A673 (cell line): ENCODE data around the gene VPS37B. TPM values are rescaled to one million over a fixed set of nuclear protein-coding genes. Genes with fewer than 3 reads are reported as not detected.

Source experiments
- BruUV-seq: library from RNA; stranded (reverse); fragments of 400-500 nt; replicated peaks from 2 replicates; lab custom pipeline; 2021; lab: Mats Ljungman, UMichigan
- CTCF ChIA-PET: fragments of 300-600 bp; sonication (Branson Sonifier 250); formaldehyde crosslinking; loops from one replicate; lab custom pipeline; 2022; ENCODE audit warnings: antibody characterized with exemption; lab: Charles Lee
- POLR2A ChIA-PET: fragments of 300-600 bp; sonication (Branson Sonifier 250); formaldehyde crosslinking; loops from one replicate; lab custom pipeline; 2022; ENCODE audit warnings: antibody characterized with exemption; ENCODE audit not compliant: low non-redundant PET; lab: Charles Lee
- DNase-seq: peaks from one replicate; pipeline ENCODE4 v3.0.0-alpha.2; 2015; ENCODE audit warnings: low spot score
- H3K27ac ChIP-seq: fragments of 200-600 bp; sonication (generic); 2 replicates; pipeline ENCODE4 v1.5.1; 2016; ENCODE audit warnings: mixed run types, low read depth, mild to moderate bottlenecking, mixed read lengths, antibody characterized with exemption, low read length; ENCODE audit not compliant: poor library complexity, severe bottlenecking
- H3K27me3 ChIP-seq: fragments of 200-600 bp; sonication (generic); replicated peaks from 2 replicates; pipeline ENCODE4 v1.6.1; 2017; ENCODE audit warnings: mixed run types, low read depth, mild to moderate bottlenecking, mixed read lengths, antibody characterized with exemption, low read length; ENCODE audit not compliant: insufficient read depth, poor library complexity
- H3K36me3 ChIP-seq: fragments of 200-600 bp; sonication (generic); 2 replicates; pipeline ENCODE4 v1.6.1; 2016; ENCODE audit warnings: mixed run types, mild to moderate bottlenecking, mixed read lengths, antibody characterized with exemption, low read length; ENCODE audit not compliant: insufficient read depth, poor library complexity, severe bottlenecking
- H3K4me1 ChIP-seq: fragments of 200-600 bp; sonication (generic); 2 replicates; pipeline ENCODE4 v1.6.1; 2017; ENCODE audit warnings: mixed run types, mild to moderate bottlenecking, mixed read lengths, antibody characterized with exemption, low read length; ENCODE audit not compliant: insufficient read depth, poor library complexity, severe bottlenecking
- H3K4me3 ChIP-seq: fragments of 200-600 bp; sonication (generic); 2 replicates; pipeline ENCODE4 v1.5.1; 2016; ENCODE audit warnings: low read depth, mixed run types, mild to moderate bottlenecking, mixed read lengths, low read length; ENCODE audit not compliant: poor library complexity, severe bottlenecking
- H3K9me3 ChIP-seq: fragments of 200-600 bp; sonication (generic); 2 replicates; pipeline ENCODE4 v1.6.1; 2016; ENCODE audit warnings: mixed run types, low read depth, mild to moderate bottlenecking, mixed read lengths, antibody characterized with exemption, low read length; ENCODE audit not compliant: poor library complexity, severe bottlenecking
- CTCF ChIP-seq: fragments of 300-800, 200-600 bp; sonication (generic); conservative IDR thresholded peaks from 2 replicates; pipeline ENCODE4 v1.5.1; 2017; ENCODE audit warnings: low read depth, mild to moderate bottlenecking, antibody characterized with exemption, low read length, moderate library complexity, mixed read lengths
- EZH2 ChIP-seq: fragments of 200-600 bp; sonication (generic); IDR thresholded peaks from 2 replicates; pipeline ENCODE4 v1.6.1; 2017; ENCODE audit warnings: borderline replicate concordance, low read depth, mild to moderate bottlenecking, mixed read lengths, antibody characterized with exemption, low read length; ENCODE audit not compliant: poor library complexity, severe bottlenecking
- intact Hi-C: fragments of 100-400 bp; cut with micrococcal nuclease; formaldehyde crosslinking; loops from one replicate; pipeline ENCODE4 v1.10.0; 2022; ENCODE audit not compliant: unreplicated experiment
- total RNA-seq: library from RNA; stranded (reverse); gene quantifications from 2 replicates; pipeline ENCODE4 v1.2.3, GENCODE V29; 2021

VPS37B gene
- total RNA-seq, 1 experiment from 2014 or later: 34.4 TPM

- POLR2A ChIA-PET: no interaction called here
- DNase-seq: no peak
- intact Hi-C loops: no loop called here
- no peak for TF ChIP-seq CTCF
- no peak for TF ChIP-seq EZH2
- Histone ChIP-seq H3K4me1 (no peaks in the 10 kb centered on the region), H3K27ac (no peak overlapping the region), H3K4me3 (no peak overlapping the region), H3K9me3 (no peaks in the 10 kb centered on the region), H3K27me3 (no peaks in the 10 kb centered on the region), H3K36me3 (no peaks in the 10 kb centered on the region)
- no TSS peak for BruUV-seq
- CTCF ChIA-PET: no interaction called here
Observed at GRCh38 chr12:122851820-122852219, 44.1 kb downstream of the VPS37B start.

- no TSS peak for BruUV-seq
- ChIA-PET POLR2A (no interaction called here), CTCF (no interaction called here)
- no peak for DNase-seq
- Histone ChIP-seq H3K27me3 (no peaks in the 10 kb centered on the region), H3K27ac (no peak overlapping the region), H3K9me3 (no peaks in the 10 kb centered on the region), H3K4me3 (no peak overlapping the region), H3K4me1 (no peaks in the 10 kb centered on the region), H3K36me3 (no peaks in the 10 kb centered on the region)
- intact Hi-C loops: no loop called here
- TF ChIP-seq EZH2 (no peak), CTCF (no peak)
Observed at GRCh38 chr12:122850695-122851350, 45.1 kb downstream of the VPS37B start.

GRCh38 chr12:122850048-122850445 lies 45.9 kb downstream of the VPS37B start:
- Histone ChIP-seq H3K27me3 (no peaks in the 10 kb centered on the region), H3K36me3 (no peaks in the 10 kb centered on the region), H3K27ac (no peak overlapping the region), H3K4me1 (no peaks in the 10 kb centered on the region), H3K4me3 (no peak overlapping the region), H3K9me3 (no peaks in the 10 kb centered on the region)
- intact Hi-C loops: no loop called here
- ChIA-PET POLR2A (no interaction called here), CTCF (no interaction called here)
- BruUV-seq: no TSS peak
- TF ChIP-seq CTCF: no peak
- no peak for TF ChIP-seq EZH2
- no peak for DNase-seq
